IMR-90 (cell line): Measurements from ENCODE around the gene NPHP4. TPM values are rescaled to one million over a fixed set of nuclear protein-coding genes. Genes with fewer than 3 reads are reported as not detected.
"Not testable (repeated sequence)": the region's sequence is repeated elsewhere in the genome, so short reads cannot be mapped to it uniquely, and the experiment has no call there.

Experiments
- ATAC-seq: fragments of 200-7000 bp; cut with Tn5 transposase; 2 replicates; pipeline ENCODE4 v1.9.1; 2020; ENCODE audit warnings: low read depth, mild to moderate bottlenecking, moderate library complexity
- BruUV-seq: library from RNA; stranded (reverse); fragments of 400-500 nt; replicated peaks from 2 replicates; lab custom pipeline; 2021; lab: Mats Ljungman, UMichigan
- CTCF ChIA-PET: fragments of 300-600 bp; formaldehyde crosslinking; extraction: SDS; loops from one replicate; lab custom pipeline; 2021; ENCODE audit warnings: antibody characterized with exemption; lab: Yijun Ruan, JAX
- POLR2A ChIA-PET: fragments of 300-600 bp; sonication (Branson Sonifier 250); formaldehyde crosslinking; loops from one replicate; lab custom pipeline; 2022; ENCODE audit warnings: antibody characterized with exemption; ENCODE audit not compliant: unreplicated experiment; lab: Charles Lee
- DNase-seq: peaks from one replicate; pipeline ENCODE4 v3.0.0; 2013
- H2AFZ ChIP-seq: replicated peaks from 2 replicates; pipeline ENCODE3; 2013; ENCODE audit warnings: low read length, mild to moderate bottlenecking; ENCODE audit not compliant: poor library complexity
- H2AK5ac ChIP-seq: 2 replicates; pipeline ENCODE4 v1.6.1; 2013; ENCODE audit warnings: low read depth, low read length, inconsistent platforms
- H2AK9ac ChIP-seq: replicated peaks from 2 replicates; pipeline ENCODE3; 2013; ENCODE audit warnings: mild to moderate bottlenecking, low read depth, low read length, moderate library complexity; ENCODE audit not compliant: poor library complexity
- H2BK120ac ChIP-seq: 2 replicates; pipeline ENCODE4 v1.6.1; 2013; ENCODE audit warnings: low read depth, low read length, inconsistent platforms
- H2BK15ac ChIP-seq: 3 replicates; pipeline ENCODE4 v1.6.1; 2013; ENCODE audit warnings: low read depth, low read length, inconsistent platforms
- H2BK20ac ChIP-seq: 2 replicates; pipeline ENCODE4 v1.6.1; 2013; ENCODE audit warnings: low read depth, mild to moderate bottlenecking, inconsistent platforms, low read length, moderate library complexity
- H2BK5ac ChIP-seq: 2 replicates; pipeline ENCODE4 v1.6.1; 2013; ENCODE audit warnings: mild to moderate bottlenecking, low read depth, low read length, inconsistent platforms; ENCODE audit not compliant: poor library complexity, severe bottlenecking
- H3K14ac ChIP-seq: replicated peaks from 2 replicates; pipeline ENCODE4 v1.6.1; 2013; ENCODE audit warnings: low read depth, low read length, inconsistent platforms
- H3K18ac ChIP-seq: 2 replicates; pipeline ENCODE4 v1.6.1; 2013; ENCODE audit warnings: low read depth, low read length, control low read depth
- H3K23ac ChIP-seq: 2 replicates; pipeline ENCODE4 v1.6.1; 2013; ENCODE audit warnings: low read depth, low read length, inconsistent platforms
- H3K27ac ChIP-seq: 2 replicates; pipeline ENCODE4 v1.5.1; 2013; ENCODE audit warnings: mild to moderate bottlenecking, control low read depth, low read length; ENCODE audit not compliant: insufficient read depth
- H3K27me3 ChIP-seq: 2 replicates; pipeline ENCODE4 v1.6.1; 2013; ENCODE audit warnings: low read length; ENCODE audit not compliant: control insufficient read depth, insufficient read depth
- H3K36me3 ChIP-seq: 2 replicates; pipeline ENCODE4 v1.6.1; 2013; ENCODE audit warnings: low read length, mixed read lengths; ENCODE audit not compliant: control insufficient read depth, insufficient read depth
- H3K4ac ChIP-seq: 2 replicates; pipeline ENCODE4 v1.6.1; 2013; ENCODE audit warnings: low read depth, low read length, inconsistent platforms
- H3K4me1 ChIP-seq: 2 replicates; pipeline ENCODE4 v1.6.1; 2013; ENCODE audit warnings: low read length, mixed read lengths; ENCODE audit not compliant: control insufficient read depth, insufficient read depth
- H3K4me2 ChIP-seq: 2 replicates; pipeline ENCODE4 v1.6.1; 2013; ENCODE audit warnings: low read depth, mild to moderate bottlenecking, control low read depth, low read length, moderate library complexity
- H3K4me3 ChIP-seq: 2 replicates; pipeline ENCODE4 v1.5.1; 2013; ENCODE audit warnings: low read depth, mild to moderate bottlenecking, control low read depth, low read length, moderate library complexity; ENCODE audit not compliant: insufficient read depth
- H3K56ac ChIP-seq: 2 replicates; pipeline ENCODE4 v1.6.1; 2013; ENCODE audit warnings: low read length, inconsistent platforms; ENCODE audit not compliant: insufficient read depth; ENCODE audit errors: extremely low read depth
- H3K79me1 ChIP-seq, 2 experiments: 2 replicates each; pipeline ENCODE4 v1.6.1; 2013; ENCODE audit warnings: low read length in 2 of 2, inconsistent platforms in 1 of 2, low read depth in 1 of 2
- H3K9ac ChIP-seq: 2 replicates; pipeline ENCODE4 v1.6.1; 2013; ENCODE audit warnings: low read depth, low read length, control low read depth
- H3K9me1 ChIP-seq: 2 replicates; pipeline ENCODE4 v1.6.1; 2013; ENCODE audit warnings: low read length, inconsistent platforms; ENCODE audit not compliant: insufficient read depth
- H3K9me3 ChIP-seq: 2 replicates; pipeline ENCODE4 v1.6.1; 2013; ENCODE audit warnings: low read length; ENCODE audit not compliant: control insufficient read depth, insufficient read depth
- H4K20me1 ChIP-seq: 2 replicates; pipeline ENCODE4 v1.6.1; 2013; ENCODE audit warnings: low read length, inconsistent platforms; ENCODE audit not compliant: insufficient read depth
- H4K5ac ChIP-seq: 2 replicates; pipeline ENCODE4 v1.6.1; 2013; ENCODE audit warnings: mild to moderate bottlenecking, low read depth, low read length, control low read depth
- H4K8ac ChIP-seq, 2 experiments: 2 replicates each; pipeline ENCODE4 v1.6.1; 2013; ENCODE audit warnings: low read depth in 2 of 2, low read length in 2 of 2, control low read depth in 1 of 2, inconsistent platforms in 1 of 2
- H4K91ac ChIP-seq: 2 replicates; pipeline ENCODE4 v1.6.1; 2013; ENCODE audit warnings: low read depth, low read length, inconsistent platforms; ENCODE audit not compliant: insufficient read depth
- CTCF ChIP-seq: conservative IDR thresholded peaks from 2 replicates; pipeline ENCODE4 v1.5.1; 2012; ENCODE audit warnings: mild to moderate bottlenecking, low read depth, low read length, improper control_type of control experiment
- WGBS, 2 experiments: methylation state at CpG; one replicate each; pipeline versions ENCODE4 v1.1.5 to v1.1.7; 2013; ENCODE audit warnings: missing lambda C conversion rate in 2 of 2; ENCODE audit not compliant: insufficient read length in 1 of 2; ENCODE audit errors: extremely low coverage in 2 of 2; 5-methylcytosine and 5-hydroxymethylcytosine counted together
- dilution Hi-C: fragments of 300-500 bp; cut with HindIII; formaldehyde crosslinking; loops from one replicate; pipeline ENCODE4 v1.14.3; 2018; ENCODE audit warnings: low sequenced_read_pairs; ENCODE audit not compliant: unreplicated experiment
- in situ Hi-C: fragments of 300-500 bp; cut with MboI; formaldehyde crosslinking; loops from 3 replicates; pipeline ENCODE4 v1.14.3; 2019; ENCODE audit warnings: low sequenced_read_pairs, inconsistent platforms, mixed read lengths
- intact Hi-C: fragments of 100-400 bp; cut with micrococcal nuclease; formaldehyde crosslinking; loops from 2 replicates; pipeline ENCODE4 v1.10.0; 2022
- polyA plus RNA-seq, 3 experiments: library from polyadenylated mRNA; depleted of rRNA; stranded (reverse); fragments of >200 nt; gene quantifications; 2 replicates each; pipeline ENCODE4 v1.2.3, GENCODE V29; 2012; ENCODE audit warnings: low replicate concordance in 1 of 3
- total RNA-seq: library from RNA; depleted of rRNA; stranded (reverse); fragments of >200 nt; gene quantifications from 2 replicates; pipeline ENCODE4 v1.2.3, GENCODE V29; 2012

NPHP4 gene
- total and polyA plus RNA-seq, 2 of the 4 experiments (the other 2 are of a cell fraction): 2.0 to 5.5 TPM

GRCh38 chr1:5893699-5894278, 98.4 kb downstream of the NPHP4 start:
- CTCF ChIA-PET: interaction anchor here (0.7 kb wide), 1 partner anchor 99 kb away, joined by 3 read pairs; no protein-coding TSS in a partner anchor
- H3K4me3 ChIP-seq, H2BK15ac ChIP-seq, H4K20me1 ChIP-seq, H3K4me1 ChIP-seq, H4K5ac ChIP-seq, H3K9me3 ChIP-seq, in situ Hi-C loops, H3K56ac ChIP-seq, H3K14ac ChIP-seq, ATAC-seq, POLR2A ChIA-PET, H2AK9ac ChIP-seq, DNase-seq, H3K9ac ChIP-seq, H3K27ac ChIP-seq, H2BK20ac ChIP-seq, BruUV-seq, H3K4ac ChIP-seq, H3K23ac ChIP-seq, H3K36me3 ChIP-seq, H3K79me1 ChIP-seq, H2BK5ac ChIP-seq, dilution Hi-C loops, H3K27me3 ChIP-seq, H2AFZ ChIP-seq, H3K4me2 ChIP-seq, H2AK5ac ChIP-seq, H4K91ac ChIP-seq, H3K9me1 ChIP-seq, H2BK120ac ChIP-seq, intact Hi-C loops, H4K8ac ChIP-seq, H3K18ac ChIP-seq: not testable (repeated sequence)
- 96% methylated on average over 8 of the region's 12 CpGs; no CpG with 5 or more reads in 1 of the 2 experiments for WGBS, 2 experiments
- peak; percentile 10; the same call in 1 of the 2 replicates for TF ChIP-seq CTCF
